Activated CD4-positive, alpha-beta T cell treated with anti-CD3 and anti-CD28 coated beads, Interleukin-2, amount 50 U/mL, for 1 hour (primary cell): ENCODE measurements around the gene IFI27L2.

Source experiments
- DNase-seq: peaks from one replicate; pipeline ENCODE4 v3.0.0-alpha.2; 2020

The IFI27L2 gene

GRCh38 chr14:94098326-94098992, 30.9 kb downstream of the IFI27L2 start:
- no peak for DNase-seq

DNA sequence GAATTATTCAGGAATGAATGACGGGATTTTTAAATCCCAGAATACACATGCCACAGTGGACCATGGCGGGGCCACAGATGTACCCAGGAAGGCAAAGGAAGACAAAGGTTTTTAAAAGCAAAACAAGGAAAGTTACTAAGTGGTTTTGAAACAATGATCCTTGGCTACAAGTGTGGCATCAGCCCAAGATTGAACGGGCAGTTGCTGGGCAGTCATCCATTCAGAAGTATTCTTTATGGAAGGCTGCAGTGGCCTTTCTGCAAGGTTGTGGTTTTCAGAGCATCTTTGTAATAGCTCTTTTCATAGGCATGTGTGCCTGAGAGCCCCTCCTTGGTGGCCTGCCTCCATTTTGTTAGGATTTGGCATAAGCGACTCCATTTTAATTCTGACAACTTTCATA, 32.3 kb downstream of the IFI27L2 start:
- DNase-seq, result no peak

DNA sequence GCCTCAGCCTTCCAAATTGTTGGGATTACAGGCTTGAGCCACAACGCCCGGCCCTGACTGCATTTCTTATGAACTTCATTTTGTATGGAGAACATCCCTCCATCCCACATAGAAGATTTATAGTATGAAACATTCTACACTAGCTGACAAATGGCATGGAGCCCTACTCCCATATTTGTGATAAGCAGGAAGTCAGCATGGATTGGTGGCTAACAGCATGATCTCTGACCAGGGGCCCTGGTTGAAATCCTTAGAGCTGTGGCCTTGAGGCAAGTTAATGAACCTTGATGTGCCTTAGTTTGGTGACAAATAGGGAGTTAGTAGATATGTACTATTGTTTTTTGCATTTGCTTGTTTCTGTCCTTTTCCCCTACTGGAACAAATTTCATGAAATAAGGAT, 36.0 kb downstream of the IFI27L2 start:
- DNase-seq, result no peak

DNA sequence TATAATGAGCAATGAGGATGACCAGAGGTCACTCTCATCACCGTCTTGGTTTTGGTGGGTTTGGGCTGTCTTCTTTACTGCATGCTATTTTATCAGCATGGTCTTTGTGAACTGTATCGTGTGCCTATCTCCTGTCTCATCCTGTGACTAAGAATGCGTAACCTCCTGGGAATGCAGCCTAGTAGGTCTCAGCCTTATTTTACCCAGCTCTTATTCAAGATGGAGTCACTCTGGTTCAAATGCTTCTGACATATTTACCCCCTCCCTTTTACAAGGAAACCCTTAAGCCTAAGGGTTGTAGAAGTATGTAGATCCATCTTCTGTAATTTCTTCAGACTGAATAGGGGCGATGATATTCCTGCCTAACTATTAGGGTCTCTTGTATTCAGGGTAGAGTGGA, 39.9 kb downstream of the IFI27L2 start:
- DNase-seq, result no peak

DNA sequence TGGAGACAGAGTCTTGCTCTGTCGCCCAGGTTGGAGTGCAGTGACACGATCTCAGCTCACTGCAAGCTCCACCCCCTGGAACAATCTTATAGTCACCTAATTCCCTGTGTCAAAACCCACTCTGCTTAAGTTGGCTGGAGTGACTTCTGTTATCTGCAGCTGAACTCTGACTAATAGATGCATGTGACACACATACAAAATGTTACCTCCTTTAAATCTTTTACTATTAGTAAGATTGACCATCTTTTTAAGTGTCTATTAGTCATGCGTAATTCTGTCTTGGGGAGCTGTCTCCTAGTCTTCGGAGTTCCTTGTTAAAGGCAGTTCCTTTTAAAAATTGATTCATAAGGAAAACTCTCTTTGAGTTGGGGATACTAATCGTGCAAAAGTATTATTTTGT, 40.9 kb downstream of the IFI27L2 start:
- no peak for DNase-seq

DNA sequence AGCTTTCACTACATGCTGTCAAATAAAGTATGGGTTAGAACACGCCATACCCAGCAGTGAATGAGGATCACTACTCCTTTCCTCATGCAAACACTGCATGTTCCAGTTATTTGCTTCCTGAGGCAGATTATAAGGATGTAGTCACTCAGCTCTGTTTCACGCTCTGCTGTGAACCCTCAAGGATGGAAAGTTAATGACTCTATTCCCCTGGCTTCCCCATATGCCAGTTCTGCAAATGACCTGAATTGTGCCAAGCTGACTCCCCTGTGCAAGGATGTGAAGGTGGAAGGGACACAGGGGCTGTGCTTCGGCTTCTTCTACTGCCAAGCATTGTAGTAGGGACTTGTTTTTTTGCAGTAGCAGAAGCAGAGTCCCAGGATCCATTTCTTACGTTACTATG, 41.5 kb downstream of the IFI27L2 start:
- no peak for DNase-seq

- peak; percentile 5 for DNase-seq
Measured at GRCh38 chr14:94081386-94081820, 48.0 kb downstream of the IFI27L2 start.

GRCh38 chr14:94080621-94081385, 48.6 kb downstream of the IFI27L2 start, which contains the start of the genes DDX24 and IFI27L1:
Gene DDX24 (minus strand): TSS chr14:94081202. CDS start chr14:94079742, 1,460 bp downstream.
Gene IFI27L1 (plus strand): TSS chr14:94081310. CDS start chr14:94096938, 15,628 bp downstream.
- peak; percentile 96 for DNase-seq

GRCh38 chr14:94079891-94080620, 49.3 kb downstream of the IFI27L2 start:
- no peak for DNase-seq

DNA sequence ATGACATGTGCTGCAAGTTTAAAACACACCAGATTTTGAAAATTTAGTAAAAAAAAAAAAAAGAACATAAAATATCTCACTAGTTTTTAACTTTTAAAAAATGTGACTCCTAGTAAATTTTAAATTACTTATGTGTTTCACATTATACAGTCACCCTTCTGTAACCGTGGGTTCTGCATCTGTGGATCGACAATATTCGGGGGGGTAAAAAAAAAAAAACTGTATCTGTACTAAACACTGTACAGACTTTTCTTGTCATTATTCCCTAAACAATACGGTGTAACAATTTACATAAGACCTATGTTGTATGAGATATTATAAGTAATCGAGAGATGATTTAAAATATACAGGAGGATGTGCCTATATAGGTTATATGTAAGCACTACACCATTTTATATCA, 51.6 kb downstream of the IFI27L2 start:
- no peak for DNase-seq
